DMS 273 treated with DMSO at 0.1 percent for 48 hours (cell line): Measurements from ENCODE around the gene DGKA.

Source experiments
- DNase-seq: peaks from one replicate; lab custom pipeline; 2025; lab: John Stamatoyannopoulos, UW

DGKA gene

DNA sequence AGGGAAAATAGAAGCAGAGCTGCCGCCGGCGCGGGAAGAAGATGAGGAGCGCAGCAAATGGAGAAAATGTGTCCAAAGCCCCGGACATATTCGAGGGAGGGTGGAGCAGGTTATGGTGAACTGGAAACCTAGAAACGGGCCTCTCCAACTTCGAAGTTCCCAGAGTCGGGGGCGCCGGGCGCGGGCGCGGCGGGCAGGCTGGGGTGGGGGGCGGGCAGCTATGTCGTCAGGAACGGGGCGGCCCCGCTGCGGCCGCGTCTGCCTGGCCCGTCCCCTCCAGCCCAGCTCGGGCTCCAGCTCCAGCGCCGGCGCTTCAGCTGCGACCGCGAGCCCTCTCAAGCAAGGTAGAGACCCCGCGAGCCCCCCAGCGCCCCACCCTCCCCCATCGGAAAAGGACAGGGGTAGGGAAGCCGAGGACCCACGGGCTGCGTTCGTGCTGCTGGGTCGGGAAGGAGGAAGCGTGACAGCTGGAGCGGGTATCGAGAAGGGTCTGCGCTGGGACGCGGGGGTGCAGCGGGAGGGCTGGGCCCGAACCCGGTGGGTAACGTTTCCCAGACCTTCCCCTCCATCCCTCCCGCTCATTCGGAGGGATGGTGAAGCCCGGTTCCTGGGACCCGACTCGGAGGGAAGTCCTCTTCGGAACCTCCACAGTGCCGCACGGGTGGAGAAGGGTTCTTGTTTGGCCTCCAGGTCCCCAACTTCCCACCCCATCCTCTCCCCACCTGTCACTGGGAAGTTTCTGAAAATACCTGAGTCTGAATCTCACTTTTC lies 1.0 kb downstream of the DGKA start:
- no peak for DNase-seq

DNA sequence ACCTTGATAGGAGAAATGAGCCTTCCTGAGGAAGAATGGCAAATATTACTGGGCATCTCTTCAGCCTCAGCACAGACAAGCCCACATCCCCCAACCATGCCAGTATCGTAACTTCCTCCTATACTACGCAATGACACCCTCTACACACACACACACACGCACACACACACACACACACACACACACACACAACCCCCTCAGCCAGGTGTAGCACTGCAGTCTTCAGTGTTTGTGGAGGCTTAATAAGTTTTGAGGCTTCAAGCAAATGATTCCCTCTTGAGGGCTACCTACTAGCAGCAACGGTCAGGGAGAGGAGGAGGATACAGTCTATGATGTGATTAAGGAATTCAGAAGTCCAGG lies 1.6 kb downstream of the DGKA start:
- DNase-seq: no peak

DNA sequence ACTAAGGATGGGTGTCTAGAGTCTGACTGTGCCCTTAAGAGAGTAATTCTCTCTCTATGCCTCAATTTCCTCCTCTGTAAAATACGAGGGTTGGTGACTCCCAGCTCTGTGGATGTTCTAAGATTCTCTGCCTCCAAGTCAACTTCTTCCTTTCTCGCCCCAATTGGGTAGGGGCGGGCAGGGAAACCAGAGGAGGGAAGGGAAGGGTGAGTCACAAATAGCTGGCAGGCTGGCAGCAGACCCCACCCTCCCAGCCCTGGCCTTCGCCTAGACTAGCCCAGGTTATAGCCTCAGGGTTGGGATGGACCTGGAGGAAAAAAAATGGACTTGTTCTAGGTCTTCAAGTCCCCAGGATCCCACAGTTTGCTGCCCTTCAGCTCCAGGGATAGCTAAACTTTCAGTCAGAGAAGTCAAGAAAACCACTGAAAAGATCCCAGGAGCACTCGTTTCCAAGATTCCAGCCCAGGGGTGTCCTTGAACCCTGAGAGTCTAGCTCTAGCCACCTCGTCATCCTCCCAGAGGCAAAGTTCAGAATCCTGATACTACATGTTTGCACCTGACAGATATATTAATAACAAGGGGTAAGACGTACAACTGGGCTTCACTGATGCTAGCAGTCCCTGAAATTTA lies 2.3 kb downstream of the DGKA start:
- no peak for DNase-seq

DNA sequence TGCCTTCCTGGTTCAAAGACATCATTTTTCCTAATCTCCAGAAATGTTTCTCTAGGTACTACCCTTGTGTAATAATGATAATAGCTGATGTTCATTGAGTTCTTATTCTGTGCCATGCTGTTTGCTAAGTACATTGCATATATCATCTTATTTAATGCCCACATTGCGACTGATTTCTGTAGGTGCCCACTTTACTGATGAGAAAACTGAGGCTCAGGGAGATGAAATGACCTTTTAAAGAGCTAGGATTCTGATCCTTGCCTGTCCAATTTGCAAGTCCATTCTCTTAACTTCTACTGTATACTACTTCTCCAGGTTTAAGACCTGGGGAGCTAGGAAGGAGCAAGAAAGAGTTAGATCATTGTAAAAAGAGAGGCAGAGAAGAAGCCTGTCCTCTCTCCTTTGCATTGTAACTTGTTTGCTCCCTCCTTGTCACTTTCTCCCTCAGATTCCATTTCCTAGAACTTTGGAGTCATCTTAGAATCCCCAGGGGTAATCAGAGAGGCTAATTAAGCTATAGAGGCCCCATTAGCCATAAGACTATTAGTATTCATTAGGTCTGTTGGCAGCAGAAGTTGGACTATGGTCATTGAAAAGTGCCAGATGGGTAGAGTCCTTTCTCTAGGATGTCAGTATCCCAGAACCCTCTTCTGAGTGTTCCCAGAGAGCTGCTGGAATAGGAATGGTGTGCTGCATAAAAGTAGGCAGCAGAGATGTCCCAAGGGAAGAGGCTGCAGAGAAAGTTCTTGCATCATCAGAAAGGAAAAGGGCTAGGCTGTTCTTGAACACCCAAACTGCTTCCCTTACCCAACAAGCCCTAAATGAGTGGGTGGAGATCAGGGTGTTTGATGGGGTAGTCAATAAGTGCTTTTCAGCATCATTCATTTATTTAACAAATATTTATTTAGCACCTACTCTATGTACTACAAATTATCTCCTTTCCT lies 3.1 kb downstream of the DGKA start:
- DNase-seq: peak; percentile 28

- peak; percentile 18 for DNase-seq
These were observed 3.8 kb downstream of the DGKA start for GRCh38 chr12:55934773-55935172.

GRCh38 chr12:55935738-55936151 lies 4.8 kb downstream of the DGKA start:
- DNase-seq: no peak

- no peak for DNase-seq
These were observed 7.0 kb downstream of the DGKA start for GRCh38 chr12:55937981-55938380.

DNA sequence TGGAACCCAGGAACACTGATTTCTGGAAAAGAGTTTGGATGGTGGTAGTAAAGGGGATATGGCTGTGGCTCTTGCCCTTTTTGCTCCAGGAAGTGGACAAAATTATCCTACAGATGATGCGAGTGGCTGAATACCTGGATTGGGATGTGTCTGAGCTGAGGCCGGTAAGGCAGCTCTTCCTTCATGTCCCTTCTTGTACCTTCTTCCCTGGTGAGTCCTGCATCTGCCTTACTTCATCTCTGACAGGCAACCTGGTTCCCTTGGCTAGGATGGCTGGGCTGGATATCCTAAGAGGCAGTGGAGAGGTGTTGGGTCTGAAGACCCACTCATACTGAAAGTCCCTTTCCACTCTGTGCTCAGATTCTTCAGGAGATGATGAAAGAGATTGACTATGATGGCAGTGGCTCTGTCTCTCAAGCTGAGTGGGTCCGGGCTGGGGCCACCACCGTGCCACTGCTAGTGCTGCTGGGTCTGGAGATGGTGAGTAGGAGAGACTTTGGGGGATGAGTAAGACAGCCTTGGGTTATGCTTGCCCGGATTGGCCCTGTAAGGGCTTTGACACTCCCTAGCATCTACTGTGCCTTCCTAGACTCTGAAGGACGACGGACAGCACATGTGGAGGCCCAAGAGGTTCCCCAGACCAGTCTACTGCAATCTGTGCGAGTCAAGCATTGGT lies 8.0 kb downstream of the DGKA start:
- DNase-seq: no peak

GRCh38 chr12:55940065-55940732 lies 9.2 kb downstream of the DGKA start:
- peak; percentile 23 for DNase-seq

DNA sequence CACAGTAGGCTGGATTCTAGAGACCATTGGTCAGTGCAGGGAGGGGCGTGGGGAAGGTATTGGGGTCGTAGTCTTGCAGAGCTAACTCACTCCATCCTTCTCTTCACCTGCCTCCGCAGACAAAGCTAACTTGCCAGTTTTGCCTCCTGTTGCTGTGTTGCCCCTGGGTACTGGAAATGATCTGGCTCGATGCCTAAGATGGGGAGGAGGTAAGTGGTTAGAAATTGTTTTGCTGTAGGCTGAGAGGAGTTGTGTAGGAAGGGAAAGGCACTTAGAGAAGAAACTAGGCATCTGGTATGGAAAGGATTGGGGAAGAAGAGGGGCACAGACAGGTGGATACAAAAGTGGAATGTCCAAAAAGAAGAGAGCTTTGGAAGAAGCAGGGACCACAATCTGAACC lies 11.1 kb downstream of the DGKA start:
- no peak for DNase-seq

DNA sequence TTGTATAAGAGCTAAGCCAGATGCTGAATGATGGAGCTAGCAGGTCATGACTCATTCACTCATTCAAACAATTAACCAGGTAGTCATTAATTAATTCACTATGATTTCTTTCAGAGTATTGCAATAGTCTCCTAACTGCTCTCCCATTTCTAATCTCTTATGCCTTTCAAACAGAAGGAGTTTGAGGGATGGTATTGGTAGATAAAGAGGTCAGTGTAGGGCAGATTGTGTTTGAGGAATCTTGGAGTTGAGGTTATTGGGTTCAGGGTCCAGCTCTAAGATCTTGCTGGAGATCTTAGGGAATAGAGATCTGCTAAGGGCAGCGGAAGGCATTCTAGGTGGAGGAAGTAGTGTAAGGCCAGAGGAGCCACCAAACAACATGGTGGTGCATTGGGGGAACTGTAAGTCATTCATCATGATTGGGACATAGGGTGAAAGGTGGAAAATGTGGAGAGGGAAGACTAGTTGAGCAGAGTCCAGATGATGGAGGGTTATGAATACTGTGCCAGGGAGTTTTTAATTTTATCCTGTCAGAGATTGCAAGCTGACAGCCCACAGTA lies 11.7 kb downstream of the DGKA start:
- no peak for DNase-seq

DNA sequence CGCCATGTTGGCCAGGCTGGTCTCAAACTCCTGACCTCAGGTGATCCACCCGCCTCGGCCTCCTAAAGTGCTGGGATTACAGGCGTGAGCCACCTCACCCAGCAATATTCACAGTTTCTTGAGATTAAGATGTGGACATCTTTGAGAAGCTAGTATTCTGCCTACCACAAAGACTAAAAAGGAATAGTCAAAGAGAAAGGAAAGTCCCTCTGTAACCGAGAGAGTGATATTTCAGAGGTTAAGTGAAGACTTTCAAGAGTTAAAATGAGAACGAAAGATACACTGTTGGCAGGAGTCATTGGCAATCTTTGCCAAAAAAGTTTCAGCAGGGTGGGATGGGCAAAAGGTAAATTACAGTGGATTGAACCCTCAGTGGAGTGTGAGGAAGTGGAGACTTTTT lies 15.6 kb downstream of the DGKA start:
- DNase-seq: no peak

GRCh38 chr12:55955344-55955743 lies 24.4 kb downstream of the DGKA start:
- no peak for DNase-seq

DNA sequence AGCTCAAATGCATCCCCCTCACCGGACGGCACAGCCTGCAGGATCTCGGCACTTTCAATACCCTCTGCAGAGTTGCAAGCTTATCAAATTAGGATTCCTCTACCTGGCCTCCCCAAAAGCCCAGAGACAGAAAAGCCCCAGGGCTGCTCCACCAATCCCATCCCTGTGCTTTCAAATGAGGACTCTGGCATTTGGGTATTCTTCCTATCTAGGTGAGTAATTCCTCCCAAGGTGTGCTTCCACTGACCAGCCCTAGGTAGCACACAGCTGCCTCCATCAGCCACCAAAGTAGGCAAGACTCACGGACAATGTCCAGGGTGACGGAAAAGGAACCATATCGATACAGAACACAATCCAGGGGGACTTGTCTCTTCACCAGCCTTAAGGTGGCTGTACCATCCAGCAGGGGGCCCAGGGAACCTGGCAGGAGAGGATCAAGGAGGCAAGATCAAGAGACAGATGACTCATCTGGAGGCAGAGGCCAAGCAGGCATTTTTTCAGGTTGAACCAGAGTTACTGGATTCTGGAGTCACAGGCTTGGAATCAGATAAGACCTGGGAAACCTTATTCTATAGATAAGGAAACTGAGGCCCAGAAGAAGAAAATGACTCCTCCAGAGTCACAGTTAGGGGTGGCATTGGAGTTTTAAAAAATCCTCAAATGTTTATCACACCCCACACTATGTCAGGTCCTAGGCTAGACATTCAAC lies 25.0 kb downstream of the DGKA start:
- DNase-seq: no peak

DNA sequence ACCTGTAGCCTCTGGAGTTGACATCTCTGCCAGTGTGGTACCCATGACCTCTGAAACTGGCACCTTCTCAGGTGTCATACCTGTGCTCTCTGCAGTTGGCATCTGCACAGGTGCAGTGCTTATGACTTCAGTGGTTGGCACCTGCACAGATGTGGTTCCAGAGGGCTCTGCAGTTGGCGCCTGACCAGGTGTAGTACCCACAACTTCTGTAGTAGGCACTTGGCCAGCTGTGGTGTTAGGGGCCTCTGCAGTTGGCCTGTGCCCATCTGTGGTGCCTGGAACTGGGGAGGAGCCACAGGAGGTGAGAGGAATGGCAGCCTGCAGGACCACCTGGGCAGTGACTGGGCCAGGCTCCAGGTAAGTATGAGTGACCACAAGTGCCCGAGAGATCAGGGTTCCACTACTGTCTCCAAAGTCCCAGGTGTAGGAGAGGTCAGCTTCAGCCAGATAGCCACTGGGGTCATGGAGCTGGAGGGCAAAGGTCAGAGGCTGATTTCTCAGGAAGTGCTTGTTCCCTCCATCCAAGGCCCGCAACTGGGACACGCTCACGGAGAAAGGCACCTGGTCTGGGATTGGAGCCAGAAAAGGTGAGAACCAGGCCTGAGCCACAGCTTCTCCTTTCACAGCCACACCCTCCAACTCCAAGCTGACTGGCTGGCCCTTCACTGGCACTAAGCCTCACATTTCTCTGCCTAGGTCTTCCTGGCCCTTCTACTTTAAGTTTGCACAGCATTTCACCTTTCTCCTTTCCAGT lies 26.3 kb downstream of the DGKA start:
- DNase-seq: no peak

GRCh38 chr12:55963760-55964159 lies 32.8 kb downstream of the DGKA start:
- no peak for DNase-seq

- no peak for DNase-seq
These were observed 34.3 kb downstream of the DGKA start for GRCh38 chr12:55965240-55965639.

- DNase-seq: no peak
These were observed 35.0 kb downstream of the DGKA start, which contains the start of gene PMEL for GRCh38 chr12:55965941-55966407. PMEL (minus strand) TSS chr12:55966042; CDS start chr12:55966011, 31 bp downstream.

DNA sequence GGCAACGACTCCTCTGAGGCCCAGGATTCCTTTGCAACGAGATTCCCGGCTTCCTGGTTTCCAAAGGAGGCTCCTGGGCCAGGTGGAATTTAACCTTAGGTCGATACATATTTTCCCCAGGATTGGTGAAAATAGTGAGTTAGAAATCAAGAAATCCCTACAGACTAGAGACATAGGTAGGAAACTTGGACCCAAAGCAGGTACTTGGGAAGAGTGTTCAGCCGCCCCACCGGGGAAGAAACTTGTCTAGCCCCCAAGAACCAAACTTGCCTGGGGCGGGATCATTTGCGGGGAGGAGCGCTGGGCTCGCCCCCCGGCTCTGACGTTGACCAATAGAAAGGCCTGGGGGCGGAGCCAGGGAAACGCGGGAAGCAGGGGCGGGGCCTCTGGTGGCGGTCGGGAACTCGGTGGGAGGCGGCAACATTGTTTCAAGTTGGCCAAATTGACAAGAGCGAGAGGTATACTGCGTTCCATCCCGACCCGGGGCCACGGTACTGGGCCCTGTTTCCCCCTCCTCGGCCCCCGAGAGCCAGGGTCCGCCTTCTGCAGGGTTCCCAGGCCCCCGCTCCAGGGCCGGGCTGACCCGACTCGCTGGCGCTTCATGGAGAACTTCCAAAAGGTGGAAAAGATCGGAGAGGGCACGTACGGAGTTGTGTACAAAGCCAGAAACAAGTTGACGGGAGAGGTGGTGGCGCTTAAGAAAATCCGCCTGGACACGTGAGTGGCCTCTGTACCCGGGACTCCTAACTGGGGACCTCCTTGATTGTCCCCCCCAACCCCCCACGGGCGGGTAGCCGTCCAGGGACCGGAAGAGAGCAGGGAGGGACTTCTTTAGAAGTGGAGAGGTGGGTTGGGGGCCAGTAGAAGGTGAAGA lies 35.7 kb downstream of the DGKA start, which contains the start of gene CDK2:
TSS of gene CDK2 (plus strand) at position 423 of the 874 bp plus-strand sequence. CDS start at position 602, 179 bp downstream.
- peak; percentile 30 for DNase-seq
